GM06990 (cell line): ENCODE results near the gene CAV2.

Source experiments
- DNase-seq: peaks from one replicate; pipeline ENCODE4 v3.0.0-alpha.2; 2011; ENCODE audit not compliant: insufficient read length; ENCODE audit errors: extremely low read depth
- H3K27me3 ChIP-seq: replicated peaks from 2 replicates; pipeline ENCODE4 v1.6.0; 2011; ENCODE audit warnings: low read length; ENCODE audit not compliant: control insufficient read depth, insufficient read depth
- H3K36me3 ChIP-seq: 2 replicates; pipeline ENCODE4 v1.5.1; 2011; ENCODE audit warnings: low read length; ENCODE audit not compliant: control insufficient read depth, insufficient read depth
- H3K4me3 ChIP-seq: replicated peaks from 2 replicates; pipeline ENCODE4 v1.5.1; 2011; ENCODE audit warnings: low read depth, mild to moderate bottlenecking, control low read depth, low read length
- TF ChIP-seq, protein P1 (sequence below): IDR thresholded peaks from 2 replicates; pipeline ENCODE4 v1.5.1; 2011; ENCODE audit warnings: low read length, control low read depth, mild to moderate bottlenecking, inconsistent platforms; ENCODE audit not compliant: insufficient read depth, poor library complexity, severe bottlenecking

Gene CAV2

GRCh38 chr7:116538138-116538537 lies 38.6 kb downstream of the CAV2 start:
- TF ChIP-seq, protein P1, sequence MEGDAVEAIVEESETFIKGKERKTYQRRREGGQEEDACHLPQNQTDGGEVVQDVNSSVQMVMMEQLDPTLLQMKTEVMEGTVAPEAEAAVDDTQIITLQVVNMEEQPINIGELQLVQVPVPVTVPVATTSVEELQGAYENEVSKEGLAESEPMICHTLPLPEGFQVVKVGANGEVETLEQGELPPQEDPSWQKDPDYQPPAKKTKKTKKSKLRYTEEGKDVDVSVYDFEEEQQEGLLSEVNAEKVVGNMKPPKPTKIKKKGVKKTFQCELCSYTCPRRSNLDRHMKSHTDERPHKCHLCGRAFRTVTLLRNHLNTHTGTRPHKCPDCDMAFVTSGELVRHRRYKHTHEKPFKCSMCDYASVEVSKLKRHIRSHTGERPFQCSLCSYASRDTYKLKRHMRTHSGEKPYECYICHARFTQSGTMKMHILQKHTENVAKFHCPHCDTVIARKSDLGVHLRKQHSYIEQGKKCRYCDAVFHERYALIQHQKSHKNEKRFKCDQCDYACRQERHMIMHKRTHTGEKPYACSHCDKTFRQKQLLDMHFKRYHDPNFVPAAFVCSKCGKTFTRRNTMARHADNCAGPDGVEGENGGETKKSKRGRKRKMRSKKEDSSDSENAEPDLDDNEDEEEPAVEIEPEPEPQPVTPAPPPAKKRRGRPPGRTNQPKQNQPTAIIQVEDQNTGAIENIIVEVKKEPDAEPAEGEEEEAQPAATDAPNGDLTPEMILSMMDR, result no peak
- H3K27me3 ChIP-seq, result no peaks in the 10 kb centered on the region

GRCh38 chr7:116539879-116540278 lies 40.3 kb downstream of the CAV2 start:
- Histone ChIP-seq H3K27me3 (no peaks in the 10 kb centered on the region), H3K4me3 (no peak overlapping the region), H3K36me3 (no peaks in the 10 kb centered on the region)
- TF ChIP-seq, protein P1, result no peak
- DNase-seq, result no peak

More at GRCh38 chr7:116538138-116538537, 38.6 kb downstream of the CAV2 start:
- no peak overlapping the region for H3K4me3 ChIP-seq
- H3K36me3 ChIP-seq, result no peaks in the 10 kb centered on the region
- DNase-seq, result no peak

- Histone ChIP-seq H3K27me3 (no peaks in the 10 kb centered on the region), H3K36me3 (no peaks in the 10 kb centered on the region), H3K4me3 (no peak overlapping the region)
- DNase-seq, result no peak
- TF ChIP-seq, protein P1, result no peak
Observed at GRCh38 chr7:116540743-116541142, 41.2 kb downstream of the CAV2 start.

GRCh38 chr7:116541951-116542350 lies 42.4 kb downstream of the CAV2 start:
- H3K36me3 ChIP-seq, result no peaks in the 10 kb centered on the region

DNA sequence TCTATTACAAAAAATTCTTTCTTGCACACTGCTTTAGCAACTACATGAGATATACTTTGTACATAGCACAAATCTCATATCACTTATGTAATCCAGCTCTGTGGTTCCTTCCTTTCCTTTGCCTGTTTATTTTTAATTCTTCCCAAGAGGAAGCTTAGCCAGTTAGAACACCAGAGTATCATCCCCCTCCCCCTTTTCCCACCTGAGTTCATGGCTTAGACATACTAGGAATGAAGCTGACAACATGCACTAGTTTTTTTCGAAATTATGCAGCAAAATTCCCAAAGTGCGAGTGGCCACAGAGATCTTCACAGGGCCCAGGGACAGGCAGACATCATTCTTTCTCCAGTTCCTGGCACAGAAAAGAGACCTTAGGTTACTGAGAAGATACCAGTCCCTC lies 43.1 kb downstream of the CAV2 start:
- Histone ChIP-seq H3K36me3 (no peaks in the 10 kb centered on the region), H3K27me3 (no peaks in the 10 kb centered on the region), H3K4me3 (no peak overlapping the region)
- TF ChIP-seq, protein P1, result no peak
- no peak for DNase-seq

More at GRCh38 chr7:116541951-116542350, 42.4 kb downstream of the CAV2 start:
- TF ChIP-seq, protein P1, result no peak
- Histone ChIP-seq H3K4me3 (no peak overlapping the region), H3K27me3 (no peaks in the 10 kb centered on the region)
- DNase-seq, result no peak

- H3K4me3 ChIP-seq, result no peak overlapping the region
- TF ChIP-seq, protein P1, result no peak
- no peak for DNase-seq
- H3K27me3 ChIP-seq, result no peaks in the 10 kb centered on the region
- H3K36me3 ChIP-seq, result no peaks in the 10 kb centered on the region
Observed at GRCh38 chr7:116543664-116544063, 44.1 kb downstream of the CAV2 start.
